ENCODE results near the gene CISH.

CISH gene

GRCh38 chr3:50606596-50606995 lies 5.0 kb downstream of the CISH start:
- no peak overlapping the region for H3K4me3 ChIP-seq (ENCODE audit: low read depth, low read length)
- TF ChIP-seq CTCF (IDR thresholded peaks at IDR 0.05; ENCODE audit: low read depth, low read length), result no peak
- no peak for DNase-seq (ENCODE audit: low read depth, low spot score)

GRCh38 chr3:50605901-50606326 lies 5.7 kb downstream of the CISH start:
- TF ChIP-seq CTCF (IDR thresholded peaks at IDR 0.05; ENCODE audit: low read depth, low read length), result no peak
- in situ Hi-C loops (cut with HindIII; ENCODE audit: low sequenced_read_pairs), result no loop called here
- DNase-seq (ENCODE audit: low read depth, low spot score), result no peak
- H3K4me3 ChIP-seq (ENCODE audit: low read depth, low read length), result no peak overlapping the region

More at GRCh38 chr3:50606596-50606995, 5.0 kb downstream of the CISH start:
- in situ Hi-C loops (cut with HindIII; ENCODE audit: low sequenced_read_pairs), result no loop called here

GRCh38 chr3:50604628-50605588 lies 6.7 kb downstream of the CISH start:
- TF ChIP-seq CTCF (IDR thresholded peaks at IDR 0.05; ENCODE audit: low read depth, low read length), result no peak
- DNase-seq (ENCODE audit: low read depth, low spot score), result no peak
- H3K4me3 ChIP-seq (ENCODE audit: low read depth, low read length), result no peak overlapping the region
- in situ Hi-C loops (cut with HindIII; ENCODE audit: low sequenced_read_pairs), result no loop called here

- no peak for DNase-seq (ENCODE audit: low read depth, low spot score)
- TF ChIP-seq CTCF (IDR thresholded peaks at IDR 0.05; ENCODE audit: low read depth, low read length), result no peak
- no peak overlapping the region for H3K4me3 ChIP-seq (ENCODE audit: low read depth, low read length)
- in situ Hi-C loops (cut with HindIII; ENCODE audit: low sequenced_read_pairs), result no loop called here
These were observed 7.4 kb downstream of the CISH start for GRCh38 chr3:50604110-50604621.

- H3K4me3 ChIP-seq (ENCODE audit: low read depth, low read length), result no peak overlapping the region
- no peak for DNase-seq (ENCODE audit: low read depth, low spot score)
- no peak for TF ChIP-seq CTCF (IDR thresholded peaks at IDR 0.05; ENCODE audit: low read depth, low read length)
- in situ Hi-C loops (cut with HindIII; ENCODE audit: low sequenced_read_pairs), result no loop called here
These were observed 8.1 kb downstream of the CISH start for GRCh38 chr3:50603261-50604109.

GRCh38 chr3:50602595-50603191 lies 8.9 kb downstream of the CISH start:
- no peak for DNase-seq (ENCODE audit: low read depth, low spot score)
- no peak for TF ChIP-seq CTCF (IDR thresholded peaks at IDR 0.05; ENCODE audit: low read depth, low read length)
- in situ Hi-C loops (cut with HindIII; ENCODE audit: low sequenced_read_pairs), result no loop called here
- no peak overlapping the region for H3K4me3 ChIP-seq (ENCODE audit: low read depth, low read length)

Measured in astrocyte of the spinal cord (primary cell).